MM.1S (cell line): ENCODE data around the gene SLC2A3.
"Not testable (repeated sequence)": the region's sequence is repeated elsewhere in the genome, so short reads cannot be mapped to it uniquely, and the experiment has no call there.

Experiments used
- DNase-seq: peaks from one replicate; pipeline ENCODE4 v3.0.0-alpha.2; 2015
- H2AFZ ChIP-seq: fragments of 300-600 bp; sonication (generic); 2 replicates; pipeline ENCODE4 v1.6.0; 2016; ENCODE audit warnings: antibody characterized with exemption, low read length
- H3F3A ChIP-seq: fragments of 300-600 bp; sonication (generic); 2 replicates; pipeline ENCODE4 v1.6.1; 2016; ENCODE audit warnings: mild to moderate bottlenecking, antibody characterized with exemption, low read length, moderate library complexity, mixed read lengths; ENCODE audit not compliant: insufficient read depth
- H3K27ac ChIP-seq: fragments of 300-600 bp; sonication (generic); 2 replicates; pipeline ENCODE4 v1.5.1; 2016; ENCODE audit warnings: mild to moderate bottlenecking, low read length
- H3K27me3 ChIP-seq: fragments of 300-600 bp; sonication (generic); replicated peaks from 2 replicates; pipeline ENCODE4 v1.6.0; 2016; ENCODE audit warnings: low read length; ENCODE audit not compliant: insufficient read depth
- H3K36me3 ChIP-seq: fragments of 300-600 bp; sonication (generic); replicated peaks from 2 replicates; pipeline ENCODE4 v1.6.1; 2016; ENCODE audit warnings: mild to moderate bottlenecking, low read length, mixed read lengths; ENCODE audit not compliant: insufficient read depth
- H3K4me1 ChIP-seq: fragments of 300-600 bp; sonication (generic); 2 replicates; pipeline ENCODE4 v1.6.1; 2016; ENCODE audit warnings: low read length, mixed read lengths
- H3K4me2 ChIP-seq: fragments of 300-600 bp; sonication (generic); 2 replicates; pipeline ENCODE4 v1.6.0; 2016; ENCODE audit warnings: low read depth, low read length
- H3K4me3 ChIP-seq: fragments of 300-600 bp; sonication (generic); 2 replicates; pipeline ENCODE4 v1.5.1; 2016; ENCODE audit warnings: low read length, mixed read lengths
- H3K79me2 ChIP-seq: fragments of 300-600 bp; sonication (generic); 2 replicates; pipeline ENCODE4 v1.6.1; 2016; ENCODE audit warnings: mixed run types, low read length, mixed read lengths
- H3K9ac ChIP-seq: fragments of 300-600 bp; sonication (generic); 2 replicates; pipeline ENCODE4 v1.6.1; 2016; ENCODE audit warnings: low read length, mixed read lengths
- H3K9me2 ChIP-seq: fragments of 300-600 bp; sonication (generic); replicated peaks from 2 replicates; pipeline ENCODE4 v1.6.1; 2016; ENCODE audit warnings: mild to moderate bottlenecking, low read length, mixed read lengths; ENCODE audit not compliant: insufficient read depth
- H3K9me3 ChIP-seq: fragments of 300-600 bp; sonication (generic); replicated peaks from 2 replicates; pipeline ENCODE4 v1.6.1; 2016; ENCODE audit warnings: mild to moderate bottlenecking, low read length, mixed read lengths; ENCODE audit not compliant: insufficient read depth
- H4K20me1 ChIP-seq: fragments of 300-600 bp; sonication (generic); 2 replicates; pipeline ENCODE4 v1.6.1; 2016; ENCODE audit warnings: mild to moderate bottlenecking, low read length, moderate library complexity, mixed read lengths; ENCODE audit not compliant: insufficient read depth
- EZH2 ChIP-seq: fragments of 300-600 bp; sonication (generic); optimal IDR thresholded peaks from 2 replicates; pipeline ENCODE3; 2017; ENCODE audit warnings: low read depth, mild to moderate bottlenecking, antibody characterized with exemption, low read length, mixed read lengths
- EZH2phosphoT487 ChIP-seq: fragments of 300-600 bp; sonication (generic); IDR thresholded peaks from 2 replicates; pipeline ENCODE4 v1.6.1; 2018; ENCODE audit warnings: antibody characterized with exemption, low read length
- TF ChIP-seq, protein P1 (sequence below): fragments of 300-600 bp; sonication (generic); IDR thresholded peaks from 2 replicates; pipeline ENCODE4 v1.5.1; 2016; ENCODE audit warnings: antibody characterized with exemption, low read length, mixed read lengths

The SLC2A3 gene

GRCh38 chr12:7981446-7981845 lies 45.5 kb upstream of the SLC2A3 start:
- Histone ChIP-seq H3K4me3 (no peak overlapping the region), H3K9me2 (no peaks in the 10 kb centered on the region), H2AFZ (no peak overlapping the region), H3K36me3 (no peaks in the 10 kb centered on the region), H4K20me1 (no peaks in the 10 kb centered on the region), H3K9ac (no peak overlapping the region), H3K27me3 (no peaks in the 10 kb centered on the region), H3F3A (no peaks in the 10 kb centered on the region), H3K79me2 (no peaks in the 10 kb centered on the region), H3K4me2 (no peak overlapping the region), H3K9me3 (no peaks in the 10 kb centered on the region), H3K27ac (no peak overlapping the region), H3K4me1 (no peaks in the 10 kb centered on the region)
- no peak for DNase-seq
- no peak for TF ChIP-seq EZH2phosphoT487
- TF ChIP-seq EZH2, result no peak
- TF ChIP-seq, protein P1, sequence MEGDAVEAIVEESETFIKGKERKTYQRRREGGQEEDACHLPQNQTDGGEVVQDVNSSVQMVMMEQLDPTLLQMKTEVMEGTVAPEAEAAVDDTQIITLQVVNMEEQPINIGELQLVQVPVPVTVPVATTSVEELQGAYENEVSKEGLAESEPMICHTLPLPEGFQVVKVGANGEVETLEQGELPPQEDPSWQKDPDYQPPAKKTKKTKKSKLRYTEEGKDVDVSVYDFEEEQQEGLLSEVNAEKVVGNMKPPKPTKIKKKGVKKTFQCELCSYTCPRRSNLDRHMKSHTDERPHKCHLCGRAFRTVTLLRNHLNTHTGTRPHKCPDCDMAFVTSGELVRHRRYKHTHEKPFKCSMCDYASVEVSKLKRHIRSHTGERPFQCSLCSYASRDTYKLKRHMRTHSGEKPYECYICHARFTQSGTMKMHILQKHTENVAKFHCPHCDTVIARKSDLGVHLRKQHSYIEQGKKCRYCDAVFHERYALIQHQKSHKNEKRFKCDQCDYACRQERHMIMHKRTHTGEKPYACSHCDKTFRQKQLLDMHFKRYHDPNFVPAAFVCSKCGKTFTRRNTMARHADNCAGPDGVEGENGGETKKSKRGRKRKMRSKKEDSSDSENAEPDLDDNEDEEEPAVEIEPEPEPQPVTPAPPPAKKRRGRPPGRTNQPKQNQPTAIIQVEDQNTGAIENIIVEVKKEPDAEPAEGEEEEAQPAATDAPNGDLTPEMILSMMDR, result no peak

DNA sequence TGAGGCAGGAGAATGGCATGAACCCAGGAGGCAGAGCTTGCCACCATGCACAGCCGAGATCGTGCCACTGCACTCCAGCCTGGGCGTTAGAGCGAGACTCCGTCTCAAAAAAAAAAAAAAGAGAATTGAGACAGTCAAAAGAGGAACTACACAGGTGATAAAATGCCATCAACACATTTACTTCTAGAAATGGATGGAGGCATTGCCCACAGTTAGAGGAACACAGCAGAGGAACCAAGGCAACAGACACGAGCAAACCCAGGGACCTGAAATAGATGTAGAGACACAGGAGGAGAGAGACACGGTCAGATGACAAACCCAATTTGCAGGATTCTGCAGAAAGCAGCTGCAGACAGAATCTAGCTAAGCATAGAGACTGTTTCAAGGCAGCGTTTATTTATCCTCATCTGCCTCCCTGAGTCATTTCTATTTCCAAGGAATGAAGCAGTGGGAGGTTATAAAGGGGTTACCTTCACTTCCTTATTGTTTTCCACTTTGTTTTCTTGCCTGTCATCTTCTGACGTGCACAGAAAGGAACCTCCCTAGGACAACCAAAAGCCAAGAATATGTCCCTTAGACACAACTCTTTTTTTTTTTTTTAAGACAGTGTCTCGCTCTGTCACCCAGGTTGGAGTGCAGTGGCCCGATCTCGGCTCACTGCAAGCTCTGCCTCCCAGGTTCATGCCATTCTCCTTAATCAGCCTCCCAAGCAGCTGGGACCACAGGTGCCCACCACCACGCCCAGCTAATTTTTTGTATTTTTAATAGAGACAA lies 41.6 kb upstream of the SLC2A3 start:
- H3K36me3 ChIP-seq, H3K4me2 ChIP-seq, H4K20me1 ChIP-seq, H3K4me1 ChIP-seq, H3K27me3 ChIP-seq, H3F3A ChIP-seq, H2AFZ ChIP-seq, H3K9ac ChIP-seq, H3K27ac ChIP-seq, DNase-seq, H3K9me3 ChIP-seq, H3K9me2 ChIP-seq, H3K79me2 ChIP-seq, H3K4me3 ChIP-seq: not testable (repeated sequence)

- no peak overlapping the region for H3K27ac ChIP-seq
- H3K4me1 ChIP-seq, result no peaks in the 10 kb centered on the region
- no peak overlapping the region for H3K4me3 ChIP-seq
- DNase-seq, result no peak
- H3F3A ChIP-seq, result no peaks in the 10 kb centered on the region
- no peak overlapping the region for H2AFZ ChIP-seq
- TF ChIP-seq, protein P1, result no peak
- TF ChIP-seq EZH2, result no peak
- no peak for TF ChIP-seq EZH2phosphoT487
- H3K79me2 ChIP-seq, result no peaks in the 10 kb centered on the region
- H3K4me2 ChIP-seq, result no peak overlapping the region
- no peaks in the 10 kb centered on the region for H4K20me1 ChIP-seq
- H3K36me3 ChIP-seq, result no peaks in the 10 kb centered on the region
- H3K9me3 ChIP-seq, result no peaks in the 10 kb centered on the region
- peaks cover 7% of the 10 kb centered on the region; the same call in 1 of the 2 replicates for H3K27me3 ChIP-seq
- no peak overlapping the region for H3K9ac ChIP-seq
- no peaks in the 10 kb centered on the region for H3K9me2 ChIP-seq
Measured at GRCh38 chr12:7973457-7973825, 37.5 kb upstream of the SLC2A3 start.

DNA sequence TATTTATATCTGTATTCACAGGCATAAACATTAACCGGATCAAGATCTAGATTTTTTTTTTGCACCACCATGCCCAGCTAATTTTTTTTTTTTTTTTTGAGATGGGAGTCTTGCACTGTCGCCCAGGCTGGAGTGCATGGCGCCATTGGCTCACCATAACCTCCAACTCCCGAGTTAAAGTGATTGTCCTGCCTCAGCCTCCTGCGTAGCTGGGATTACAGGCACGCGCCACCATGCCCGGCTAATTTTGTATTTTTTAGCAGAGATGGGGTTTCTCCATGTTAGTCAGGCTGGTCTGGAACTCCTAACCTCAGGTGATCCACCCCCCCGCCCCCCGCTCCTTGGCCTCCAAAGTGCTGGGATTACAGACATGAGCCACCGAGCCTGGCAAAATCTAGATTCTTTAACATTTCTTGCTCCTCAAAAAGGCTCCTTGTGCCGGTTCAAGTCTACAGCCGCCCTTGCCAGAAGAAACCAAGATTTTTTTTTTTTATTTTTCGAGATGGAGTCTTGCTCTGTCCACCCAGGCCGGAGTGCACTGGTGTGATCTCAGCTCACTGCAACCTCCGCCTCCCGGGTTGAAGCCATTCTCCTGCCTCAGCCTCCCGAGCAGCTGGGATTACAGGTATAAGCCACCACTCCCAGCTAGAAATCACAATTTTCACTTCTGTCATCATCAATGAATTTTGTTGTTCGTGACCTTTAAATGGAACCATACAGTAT lies 36.9 kb upstream of the SLC2A3 start:
- TF ChIP-seq EZH2phosphoT487 (no peak), EZH2 (no peak)
- TF ChIP-seq, protein P1, result no peak
- DNase-seq, result no peak
- no peaks in the 10 kb centered on the region for H3K79me2 ChIP-seq
- no peak overlapping the region for H3K4me3 ChIP-seq
- no peaks in the 10 kb centered on the region for H3K9me3 ChIP-seq
- H4K20me1 ChIP-seq, result no peaks in the 10 kb centered on the region
- H3K9me2 ChIP-seq, result no peaks in the 10 kb centered on the region
- H2AFZ ChIP-seq, result no peak overlapping the region
- H3K36me3 ChIP-seq, result no peaks in the 10 kb centered on the region
- no peak overlapping the region for H3K27ac ChIP-seq
- H3K27me3 ChIP-seq, result peaks cover 7% of the 10 kb centered on the region; the same call in 1 of the 2 replicates
- no peak overlapping the region for H3K9ac ChIP-seq
- H3K4me2 ChIP-seq, result no peak overlapping the region
- H3F3A ChIP-seq, result no peaks in the 10 kb centered on the region
- no peaks in the 10 kb centered on the region for H3K4me1 ChIP-seq

DNA sequence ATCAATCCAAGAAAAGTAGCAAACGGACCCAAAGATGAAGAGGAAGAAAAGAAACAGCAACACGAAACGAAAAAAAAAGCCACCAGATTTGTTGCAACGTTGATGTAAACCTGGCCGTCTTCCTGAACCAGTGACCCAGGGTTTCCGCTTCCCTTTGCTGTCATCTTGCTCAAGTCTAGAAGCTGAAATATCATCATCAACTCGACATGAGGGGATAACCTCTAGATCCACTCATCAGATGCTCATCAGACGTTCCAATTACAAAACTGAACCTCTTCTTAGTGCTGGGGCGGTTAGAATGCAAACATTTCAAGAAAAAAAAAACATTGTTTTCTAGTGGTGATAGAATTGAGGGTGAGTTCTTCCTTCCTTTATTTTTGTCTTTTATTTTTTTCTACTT lies 36.3 kb upstream of the SLC2A3 start:
- not testable (repeated sequence) for H3K36me3 ChIP-seq, H3K4me2 ChIP-seq, H3K79me2 ChIP-seq, H3K27me3 ChIP-seq, H3K9me3 ChIP-seq, H3K4me3 ChIP-seq, DNase-seq, H3K9ac ChIP-seq, H3F3A ChIP-seq, H3K27ac ChIP-seq, H3K9me2 ChIP-seq, H4K20me1 ChIP-seq, H3K4me1 ChIP-seq, H2AFZ ChIP-seq
